GM10266 (cell line): ENCODE measurements around the gene CSF3.

Source experiments
- DNase-seq: peaks from one replicate; pipeline ENCODE4 v3.0.0; 2012; ENCODE audit errors: extremely low spot score
- CTCF ChIP-seq: IDR thresholded peaks from 2 replicates; pipeline ENCODE4 v1.5.1; 2012; ENCODE audit warnings: mild to moderate bottlenecking, low read depth; ENCODE audit not compliant: control insufficient read depth, insufficient read depth; ENCODE audit errors: missing control alignments

The CSF3 gene

GRCh38 chr17:39981207-39981741, 34.0 kb upstream of the CSF3 start:
- TF ChIP-seq CTCF, result no peak
- DNase-seq, result no peak

- no peak for DNase-seq
- TF ChIP-seq CTCF, result no peak
Observed at GRCh38 chr17:39981766-39982375, 33.4 kb upstream of the CSF3 start.

- no peak for TF ChIP-seq CTCF
- DNase-seq, result no peak
Observed at GRCh38 chr17:39988206-39988810, 26.9 kb upstream of the CSF3 start.

- no peak for DNase-seq
- no peak for TF ChIP-seq CTCF
Observed at GRCh38 chr17:39994448-39994847, 20.8 kb upstream of the CSF3 start.

- TF ChIP-seq CTCF, result no peak
- DNase-seq, result no peak
Observed at GRCh38 chr17:39995438-39995837, 19.8 kb upstream of the CSF3 start.

GRCh38 chr17:39996162-39996561, 19.1 kb upstream of the CSF3 start:
- no peak for DNase-seq
- TF ChIP-seq CTCF, result no peak

GRCh38 chr17:39996800-39997199, 18.4 kb upstream of the CSF3 start:
- DNase-seq, result no peak
- TF ChIP-seq CTCF, result no peak
